Measurements from ENCODE around the gene TMEFF2.

The TMEFF2 gene

DNA sequence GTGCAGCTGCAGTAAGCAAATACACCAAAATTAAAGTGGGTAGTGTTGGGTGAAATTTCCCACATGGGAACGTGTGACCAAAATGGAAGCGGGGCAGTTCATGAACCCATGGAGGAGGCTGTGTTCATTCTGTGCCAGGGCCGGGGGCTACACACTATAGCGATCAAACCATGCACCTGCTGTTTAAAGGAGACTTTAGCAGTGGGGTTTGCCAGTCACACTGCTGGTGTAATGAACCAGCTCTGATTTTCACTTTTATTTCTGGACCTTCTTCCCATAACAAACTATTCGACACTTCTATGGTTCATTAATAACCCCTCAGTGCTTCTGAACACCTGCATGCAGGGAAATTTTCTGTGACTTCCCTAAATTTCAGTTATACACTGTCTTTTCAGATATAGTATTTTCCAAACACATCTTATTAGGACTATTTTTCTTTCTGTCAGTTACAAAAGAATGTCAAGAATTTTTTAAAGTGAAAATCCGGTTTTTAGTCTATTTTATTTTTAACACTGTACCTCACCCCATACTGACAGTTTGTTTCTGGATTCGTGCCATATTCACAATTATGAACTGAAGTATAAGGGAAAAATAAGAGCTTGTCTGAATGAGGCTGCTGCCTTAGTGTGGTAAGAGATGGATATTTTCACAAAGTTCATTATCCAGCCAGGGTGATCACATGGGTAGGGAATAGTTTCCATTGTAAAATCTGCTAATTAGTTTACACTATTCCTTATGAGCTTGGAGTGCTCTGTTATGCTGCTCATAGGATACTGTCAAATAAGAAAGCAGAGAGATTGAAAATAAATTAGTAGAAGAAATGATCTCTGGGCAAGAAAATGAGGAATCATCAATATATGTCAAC lies 236.5 kb downstream of the TMEFF2 start:
- DNase-seq: no peak

DNA sequence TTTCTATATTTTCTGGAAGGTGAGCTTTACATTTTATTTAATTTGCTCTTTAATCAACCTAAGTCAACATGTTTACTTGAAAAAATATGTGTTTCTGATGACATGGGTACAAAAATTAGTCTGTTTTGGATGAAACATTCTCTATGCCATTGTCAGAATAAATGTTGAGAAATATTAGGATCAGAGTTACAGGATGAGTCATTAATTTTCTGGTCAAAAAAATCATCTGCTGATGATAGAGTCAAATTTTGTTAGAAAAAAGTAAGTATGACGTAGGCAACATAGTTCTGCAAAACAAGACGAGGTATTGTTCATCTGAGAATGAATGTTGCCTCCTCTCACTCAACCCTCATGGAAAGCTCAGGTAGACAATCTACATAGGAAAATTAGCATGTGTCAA lies 240.3 kb downstream of the TMEFF2 start:
- DNase-seq: no peak

DNA sequence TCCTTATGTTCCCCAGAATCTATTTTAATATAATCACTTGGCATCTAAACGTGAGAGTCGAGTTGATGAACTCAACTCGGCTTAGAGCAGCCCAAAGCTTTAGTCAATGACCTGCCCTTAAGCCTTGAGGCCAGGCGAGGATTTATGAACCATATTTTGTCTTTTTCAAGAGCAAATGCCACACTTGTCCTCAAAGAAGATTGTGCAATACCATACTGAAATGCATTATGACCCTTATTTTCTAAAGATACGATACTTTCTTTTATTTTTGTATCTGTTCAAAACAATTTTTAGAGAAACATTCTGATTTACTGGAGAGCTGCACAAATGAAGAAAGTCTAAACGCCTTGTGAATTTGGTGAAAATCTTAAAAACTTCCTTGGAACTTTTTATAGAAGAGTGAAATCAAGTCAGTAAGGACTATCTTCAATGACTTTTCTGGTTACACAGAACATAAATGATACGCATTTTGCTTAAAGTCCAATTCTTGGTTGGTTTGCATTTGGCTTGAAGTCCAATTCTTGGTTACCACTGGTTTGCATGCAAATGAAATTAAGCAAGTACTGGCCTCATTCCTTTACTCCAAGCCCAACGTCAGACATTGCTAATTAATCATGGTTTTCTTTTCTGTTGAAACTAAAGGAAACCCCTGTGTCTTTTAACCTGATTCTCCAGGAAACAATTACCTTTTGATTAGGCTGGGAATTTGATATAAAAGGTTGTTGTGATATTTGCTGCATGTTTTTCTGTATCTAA lies 242.0 kb downstream of the TMEFF2 start:
- no peak for DNase-seq

DNA sequence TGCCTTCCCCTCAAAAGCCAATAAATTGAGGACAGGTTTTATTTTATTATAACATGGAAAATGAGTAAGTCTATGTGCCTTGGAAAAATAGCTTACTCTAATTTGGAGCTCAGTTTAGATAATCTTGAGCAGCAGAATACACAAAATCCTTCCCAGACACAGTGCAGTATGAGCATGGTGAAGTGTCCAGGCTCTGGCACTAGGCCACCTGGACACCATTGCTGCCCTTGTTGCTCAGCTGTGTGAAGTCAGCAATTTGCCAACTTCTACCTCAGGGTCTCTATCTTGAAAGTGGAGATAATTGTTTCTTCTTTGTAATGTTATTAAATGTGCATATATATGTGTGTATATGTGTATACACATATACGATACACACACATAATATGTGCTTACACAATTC lies 242.9 kb downstream of the TMEFF2 start:
- no peak for DNase-seq

DNA sequence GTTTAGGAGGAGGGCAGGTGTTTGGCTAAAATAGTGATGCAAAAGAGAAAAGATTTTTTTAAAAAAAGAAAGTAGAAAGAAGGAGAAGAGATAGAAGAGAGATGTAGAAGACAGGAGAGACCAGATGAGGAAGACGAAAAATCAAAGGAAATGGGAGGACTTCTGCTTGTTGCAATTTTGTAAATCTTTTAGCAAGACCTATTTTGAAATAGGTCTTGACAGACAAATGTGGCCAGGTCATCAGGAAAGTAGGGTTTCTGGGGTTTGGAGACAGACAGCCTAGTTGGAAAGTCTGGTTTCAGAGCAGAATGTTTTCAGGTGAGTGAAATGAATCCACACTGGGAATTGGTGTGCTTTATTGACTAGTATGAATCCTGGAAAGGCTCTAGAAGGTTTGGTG lies 243.4 kb downstream of the TMEFF2 start:
- DNase-seq: no peak

DNA sequence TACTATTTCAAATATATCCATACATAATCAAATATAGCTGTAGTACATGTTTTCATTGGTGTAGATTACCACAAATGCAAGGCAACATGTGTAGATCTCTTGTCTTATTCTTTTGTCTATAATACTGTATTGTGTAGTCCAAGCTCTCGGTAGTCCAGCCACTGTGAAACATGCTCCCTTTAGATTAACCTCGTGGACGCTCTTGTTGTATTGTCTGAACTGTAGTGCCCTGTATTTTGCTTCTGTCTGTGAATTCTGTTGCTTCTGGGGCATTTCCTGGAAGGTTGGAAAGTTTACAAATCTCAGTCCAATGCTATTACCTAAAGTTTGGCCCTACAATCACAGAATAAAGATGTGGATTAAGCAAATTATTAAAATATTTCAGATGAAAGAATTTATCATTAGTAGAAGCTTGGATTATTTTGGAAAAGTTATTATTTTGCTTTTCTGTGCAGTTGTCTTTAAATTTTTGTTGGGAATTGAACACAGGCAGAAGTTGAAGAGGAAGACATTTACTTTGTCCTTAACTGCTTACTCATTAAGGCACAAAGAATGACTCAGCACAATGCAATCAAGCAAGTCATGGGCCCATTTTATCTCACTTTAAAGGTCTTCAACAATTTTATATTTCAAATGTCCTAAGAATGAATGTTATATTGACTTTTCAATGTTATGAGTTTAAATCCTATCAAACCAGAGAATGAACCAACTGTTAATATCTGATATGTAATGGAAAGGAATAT lies 244.4 kb downstream of the TMEFF2 start:
- DNase-seq: no peak

DNA sequence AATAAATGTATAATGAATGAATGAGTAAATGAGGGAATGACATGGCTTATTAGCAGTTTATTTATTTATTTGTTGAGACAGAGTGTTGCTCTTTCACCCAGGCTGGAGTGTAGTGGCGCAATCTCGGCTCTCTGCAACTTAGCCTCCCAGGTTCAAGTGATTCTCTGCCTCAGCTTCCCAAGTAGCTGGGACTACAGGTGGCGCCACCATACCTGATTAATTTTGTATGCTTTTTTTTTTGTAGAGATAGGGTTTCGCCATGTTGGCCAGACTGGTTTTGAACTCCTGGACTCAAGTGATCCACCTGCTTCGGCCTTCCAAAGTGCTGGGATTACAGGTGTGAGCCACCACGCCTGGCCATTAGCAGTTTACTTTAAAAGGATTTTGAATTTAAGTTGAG lies 247.5 kb downstream of the TMEFF2 start:
- DNase-seq: no peak

DNA sequence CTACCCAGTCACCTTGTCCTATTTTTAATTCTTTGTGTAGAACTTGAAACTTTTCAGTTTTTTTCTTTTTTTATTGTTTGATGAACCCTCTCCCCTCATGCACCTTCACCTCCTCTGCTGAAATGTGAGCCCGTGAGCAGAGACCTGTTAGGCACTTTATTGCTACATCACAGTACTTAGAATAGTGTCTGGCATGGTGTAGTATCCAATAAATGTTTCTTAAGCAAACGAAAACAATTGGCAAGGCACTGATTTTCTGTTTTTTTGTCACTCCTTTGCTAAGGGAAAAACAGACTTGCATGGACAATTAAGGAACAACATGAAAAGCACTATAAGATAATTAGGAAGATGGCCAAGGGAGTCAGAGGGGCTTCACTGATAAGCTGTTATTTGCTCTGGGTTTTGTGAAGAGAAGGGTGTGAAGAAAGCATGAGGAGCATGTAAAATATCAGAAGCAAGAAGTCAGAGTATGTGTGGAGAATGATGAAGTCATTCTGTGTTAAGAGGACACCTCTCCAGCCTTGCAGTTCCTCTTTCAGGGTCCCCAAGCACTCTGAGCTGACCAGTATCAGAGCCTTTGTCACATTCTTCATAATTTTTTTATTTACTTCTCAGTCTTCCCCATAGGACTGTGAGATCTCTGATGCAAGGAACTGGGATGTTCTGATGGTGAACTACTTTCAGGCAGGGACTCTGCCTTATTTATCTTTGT lies 248.1 kb downstream of the TMEFF2 start:
- no peak for DNase-seq

DNA sequence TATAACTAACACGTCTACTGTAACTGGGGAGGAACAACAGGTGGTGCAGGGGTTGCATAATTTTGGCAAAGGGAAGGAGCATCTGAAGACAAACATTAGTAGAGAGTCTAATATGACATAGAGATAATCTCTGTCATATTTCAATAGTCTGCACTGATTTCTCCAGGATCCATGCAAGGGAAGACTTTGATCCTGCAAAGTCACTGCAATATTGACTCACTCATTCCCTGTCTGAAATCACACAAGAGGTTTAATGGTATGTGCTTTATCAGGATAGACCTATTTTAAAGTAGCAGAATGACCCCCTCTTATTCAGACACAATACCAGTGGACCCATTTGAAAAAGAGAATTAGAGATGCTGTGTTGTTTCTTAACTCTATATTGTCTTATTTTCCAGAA lies 249.1 kb downstream of the TMEFF2 start:
- no peak for DNase-seq

DNA sequence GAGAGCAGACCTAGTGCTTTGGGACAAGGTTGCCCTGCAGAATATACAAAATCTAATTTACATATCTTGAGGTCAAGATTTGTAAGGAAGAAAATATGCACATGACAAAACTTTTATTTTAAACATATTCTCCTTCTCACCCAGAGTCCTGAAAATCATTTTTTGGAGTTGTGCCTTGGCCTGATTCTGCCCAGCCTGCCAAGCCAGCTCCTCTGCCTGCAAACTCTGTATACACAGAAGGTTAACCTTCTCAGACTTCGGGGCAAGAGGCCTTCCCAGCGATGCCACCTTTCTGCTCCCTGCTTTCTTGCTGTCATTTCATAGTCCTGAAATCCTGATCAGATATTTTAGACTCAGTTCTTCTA lies 252.0 kb downstream of the TMEFF2 start:
- DNase-seq: no peak

DNA sequence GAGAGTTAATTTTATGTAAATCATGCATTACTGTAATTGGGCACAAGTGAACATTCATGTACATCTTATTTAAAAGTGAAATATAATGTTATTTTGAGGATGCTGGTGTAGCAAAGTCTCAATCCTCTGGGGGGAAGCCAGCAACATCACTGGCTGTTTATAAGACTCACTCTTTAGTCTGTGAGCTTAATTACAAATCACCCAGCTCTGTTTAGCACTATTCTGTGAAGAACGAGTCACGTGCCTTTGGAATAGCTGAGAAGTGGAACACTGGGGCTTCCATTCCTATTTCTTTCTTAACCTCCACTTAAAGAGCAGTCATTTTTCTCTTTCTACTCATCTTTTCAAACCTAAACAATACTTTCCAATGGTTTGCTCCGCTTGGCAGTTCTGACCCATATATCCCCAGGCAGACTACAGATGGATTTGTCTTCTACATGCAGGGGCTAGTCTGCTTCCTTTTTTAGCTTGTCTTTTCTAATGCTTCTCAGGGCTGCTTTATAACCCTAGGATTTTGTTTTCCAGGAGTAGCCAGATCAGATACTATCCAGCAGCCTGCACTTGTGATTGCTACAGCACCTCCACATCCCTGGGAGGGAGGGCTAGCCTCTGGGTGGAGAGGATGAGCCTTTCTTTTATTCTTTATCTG lies 252.5 kb downstream of the TMEFF2 start:
- no peak for DNase-seq

DNA sequence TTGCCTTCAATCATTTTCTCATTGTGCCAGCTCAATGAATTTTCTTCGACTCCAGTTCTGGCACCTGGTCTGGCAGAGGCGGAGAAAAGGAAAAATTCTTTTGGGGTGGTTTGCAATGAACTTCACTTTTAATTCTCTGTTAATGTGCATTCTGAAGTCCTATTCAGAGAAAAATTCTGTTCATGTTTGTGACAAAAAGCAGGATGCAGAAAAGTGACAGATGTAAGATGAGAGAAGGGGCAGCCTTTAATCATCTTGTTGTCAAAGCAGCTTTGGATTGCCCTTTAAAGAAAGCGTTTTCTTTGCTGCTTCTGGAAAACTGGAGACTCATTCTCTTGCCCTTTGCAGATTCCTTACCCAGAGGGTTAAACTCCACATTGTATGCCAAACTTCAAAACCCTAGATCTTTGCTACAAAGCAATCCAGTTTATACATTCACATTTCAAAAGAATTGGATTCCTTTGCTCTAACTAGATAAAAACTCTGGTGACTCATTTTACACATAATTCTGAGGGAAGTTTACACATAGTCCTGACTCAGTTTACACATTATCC lies 253.3 kb downstream of the TMEFF2 start:
- no peak for DNase-seq

DNA sequence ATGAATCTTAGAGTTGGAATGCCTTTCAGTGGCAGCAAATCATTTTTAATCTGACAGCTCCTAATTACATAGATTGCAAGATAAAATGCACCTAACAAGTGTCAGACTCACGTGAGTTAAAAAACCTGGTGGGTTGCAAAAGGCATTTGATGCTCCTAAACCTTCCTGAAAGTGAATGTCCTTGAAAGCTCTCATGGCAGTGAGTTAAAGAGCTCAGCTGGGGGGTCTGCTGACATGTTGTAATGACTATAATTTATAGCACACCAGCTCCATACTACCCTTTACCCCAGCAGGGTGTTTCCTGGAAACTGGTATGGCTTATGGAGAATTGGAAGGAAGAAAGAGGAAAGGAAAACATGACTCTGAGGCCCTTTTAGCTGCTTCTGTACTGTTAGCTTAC lies 256.0 kb downstream of the TMEFF2 start:
- DNase-seq: no peak

DNA sequence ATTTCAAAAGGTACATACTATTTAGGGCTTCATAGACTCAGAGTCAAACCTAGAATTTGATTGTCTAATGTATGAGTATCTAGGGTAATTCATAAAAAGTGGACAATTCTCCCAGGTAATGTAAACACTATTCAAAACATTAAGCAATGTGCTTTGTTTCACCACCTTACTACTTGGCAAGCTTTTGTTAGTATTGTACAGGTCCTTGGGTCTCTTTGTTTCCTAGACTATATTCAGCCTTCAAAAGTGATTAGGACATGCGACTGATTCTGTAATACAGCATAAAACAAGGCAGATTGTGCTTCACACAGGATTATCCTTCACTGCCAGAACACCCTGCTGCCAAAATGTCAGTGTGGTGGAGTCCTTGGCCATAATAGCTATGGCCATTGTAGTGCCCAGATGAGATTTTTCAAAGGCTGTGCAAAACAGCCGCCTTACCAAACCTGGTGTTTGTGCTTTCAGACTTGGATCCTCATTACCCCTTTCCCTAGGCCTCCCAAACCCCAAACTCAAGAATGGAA lies 257.8 kb downstream of the TMEFF2 start:
- no peak for DNase-seq

DNA sequence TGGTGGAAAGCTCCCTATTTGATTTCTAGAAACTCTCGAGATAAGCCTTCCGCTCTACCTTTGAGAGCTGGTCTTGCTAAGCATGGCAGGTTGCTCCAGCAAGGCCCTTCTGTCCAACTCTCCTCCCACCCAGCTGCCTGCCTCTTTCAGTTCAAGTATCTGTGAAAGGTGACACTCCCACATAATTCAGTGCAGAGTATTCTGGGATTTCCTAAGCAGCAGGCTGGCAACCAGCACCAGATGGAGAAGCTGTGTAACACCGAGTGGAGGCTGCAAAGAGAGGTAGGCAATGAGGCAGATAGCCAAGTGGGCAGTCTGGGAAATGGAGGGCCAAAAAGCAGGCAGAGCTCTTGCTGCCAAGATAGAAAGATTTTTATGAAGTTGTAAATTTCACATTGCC lies 259.5 kb downstream of the TMEFF2 start:
- no peak for DNase-seq

DNA sequence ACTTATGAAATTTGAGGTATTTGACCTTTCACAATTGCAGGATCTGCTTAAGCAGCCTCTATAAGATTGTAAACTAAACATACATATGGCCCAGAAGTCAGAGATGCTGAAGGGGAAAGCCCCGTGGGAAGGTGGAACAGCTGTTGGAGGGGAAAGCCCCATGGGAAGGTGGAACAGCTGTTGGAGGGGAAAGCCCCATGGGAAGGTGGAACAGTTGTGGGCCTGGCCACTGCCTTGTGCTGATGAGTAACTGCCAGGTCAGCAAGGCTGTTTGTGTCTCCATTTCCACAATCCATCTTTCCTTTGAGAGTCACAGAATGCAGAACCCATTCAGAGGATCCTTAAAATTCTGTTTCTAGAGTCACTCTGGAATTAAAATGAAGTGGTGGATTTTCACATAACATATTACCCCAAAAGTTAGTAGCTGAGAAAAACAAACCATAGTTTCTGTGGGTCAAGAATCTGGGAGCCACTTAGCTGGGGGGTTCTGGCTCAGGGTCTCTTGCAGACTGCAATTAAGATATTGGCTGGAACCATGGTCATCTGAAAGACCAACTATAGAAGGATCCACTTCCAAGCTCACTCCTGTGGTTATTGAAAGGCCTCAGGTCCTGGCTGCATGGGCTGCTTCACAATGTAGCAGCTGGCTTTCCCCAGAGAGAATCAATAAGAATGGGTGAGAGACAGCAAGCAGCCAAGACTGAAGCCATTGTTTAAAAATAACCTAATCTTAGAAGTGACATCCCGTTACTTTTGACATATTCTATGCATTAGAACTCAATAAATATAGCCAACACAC lies 261.2 kb downstream of the TMEFF2 start:
- DNase-seq: peak; percentile 22 to 38

DNA sequence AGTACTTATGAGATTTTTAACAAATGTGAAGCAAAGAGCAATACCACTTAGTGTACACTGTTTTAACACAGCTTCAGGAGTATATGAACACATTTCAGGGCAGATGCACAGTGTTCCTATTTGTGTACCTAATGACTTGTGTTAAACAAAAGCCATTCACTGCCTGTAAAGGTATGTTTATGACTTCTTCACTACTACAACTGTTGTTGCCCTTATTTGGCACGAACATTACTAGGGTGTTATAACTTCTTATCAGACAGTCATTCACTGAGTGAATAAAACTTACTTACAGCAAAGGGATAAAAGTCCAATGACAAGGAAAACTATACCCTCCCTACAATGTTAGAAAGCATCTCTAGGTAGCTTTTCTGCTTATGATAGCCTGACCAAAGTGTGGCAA lies 262.4 kb downstream of the TMEFF2 start:
- DNase-seq: no peak

DNA sequence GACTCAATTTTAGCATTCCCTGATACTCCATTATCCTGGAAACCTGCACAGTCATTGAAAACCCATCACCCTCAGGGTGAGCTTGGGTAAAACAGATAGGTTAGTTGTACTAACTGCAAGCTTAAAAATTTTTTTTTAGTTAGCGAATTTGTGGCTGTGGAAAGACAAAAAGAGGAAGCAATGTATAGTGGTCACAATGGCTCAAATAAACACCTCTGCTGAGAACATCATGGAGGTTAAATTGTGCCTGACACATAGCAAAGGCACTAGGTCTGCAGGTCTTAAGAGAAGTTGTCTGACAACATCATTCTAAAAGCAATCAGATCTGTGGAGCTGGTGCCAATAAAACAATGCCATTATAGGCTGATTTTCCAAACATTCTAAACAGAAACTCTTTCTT lies 263.4 kb downstream of the TMEFF2 start:
- no peak for DNase-seq

DNA sequence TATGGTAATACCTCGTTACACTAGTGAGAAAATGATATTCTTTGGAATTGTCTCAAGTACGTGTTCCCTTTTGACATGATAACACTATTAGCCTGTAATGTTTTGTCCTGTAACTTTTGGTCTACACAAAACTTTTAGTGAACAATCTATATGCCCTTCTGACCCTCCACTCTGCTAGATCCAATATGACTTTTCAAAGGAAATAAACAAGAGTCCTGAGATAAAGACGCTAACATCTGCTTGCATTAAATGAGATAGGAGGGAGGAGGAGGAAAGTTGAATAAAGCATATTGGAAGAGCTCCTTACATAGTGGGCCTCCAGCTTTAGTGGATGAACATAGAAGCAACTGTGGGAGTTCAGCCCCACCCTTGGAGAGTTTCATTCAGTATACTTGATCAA lies 264.5 kb downstream of the TMEFF2 start:
- no peak for DNase-seq

DNA sequence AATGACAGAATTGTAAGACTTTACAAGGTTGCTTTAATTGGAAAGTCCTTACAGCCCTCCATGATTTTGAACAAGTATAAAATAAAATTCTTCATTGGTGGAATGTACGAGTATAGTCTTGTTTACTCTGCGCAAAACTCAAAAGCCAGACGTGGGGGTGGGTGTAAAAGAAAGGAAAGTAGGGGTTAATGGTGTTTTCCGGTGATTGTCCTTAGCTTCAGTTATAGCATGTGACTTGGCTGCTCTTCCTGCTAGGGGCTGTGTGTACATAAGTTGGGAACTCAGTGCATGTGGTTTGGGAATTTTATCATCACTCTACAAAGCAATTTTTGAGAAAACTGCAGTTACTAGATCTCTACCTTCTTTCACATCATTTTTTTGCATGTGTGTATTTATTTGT lies 265.4 kb downstream of the TMEFF2 start:
- DNase-seq: no peak

DNA sequence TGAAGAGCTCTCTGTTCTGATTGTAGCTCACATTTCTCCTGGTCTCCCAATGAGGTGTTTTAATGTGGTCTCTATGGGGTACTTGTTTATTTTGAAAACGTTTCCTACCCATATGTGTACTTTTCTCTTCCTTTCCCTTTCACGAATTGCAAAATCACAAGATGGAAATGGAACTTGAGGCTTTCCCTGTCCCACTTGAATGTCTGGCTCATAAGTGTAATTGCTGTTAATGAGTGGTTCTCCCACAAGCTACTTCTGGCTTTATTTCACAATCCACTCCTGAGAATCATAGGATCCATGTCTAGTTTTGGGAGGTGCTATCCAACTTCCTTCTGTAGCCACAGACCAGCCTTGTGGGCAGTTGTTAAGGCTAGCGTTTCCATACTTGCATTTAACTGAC lies 266.7 kb downstream of the TMEFF2 start:
- DNase-seq: no peak

Data from stimulated activated CD4-positive, alpha-beta T cell treated with anti-CD3 and anti-CD28 coated beads, Interleukin-2, amount 100 ng/mL, for 24 hours (primary cell).